ENCODE results near the gene PUS1.
"Not testable (repeated sequence)": the region's sequence is repeated elsewhere in the genome, so short reads cannot be mapped to it uniquely, and the experiment has no call there.

DNA sequence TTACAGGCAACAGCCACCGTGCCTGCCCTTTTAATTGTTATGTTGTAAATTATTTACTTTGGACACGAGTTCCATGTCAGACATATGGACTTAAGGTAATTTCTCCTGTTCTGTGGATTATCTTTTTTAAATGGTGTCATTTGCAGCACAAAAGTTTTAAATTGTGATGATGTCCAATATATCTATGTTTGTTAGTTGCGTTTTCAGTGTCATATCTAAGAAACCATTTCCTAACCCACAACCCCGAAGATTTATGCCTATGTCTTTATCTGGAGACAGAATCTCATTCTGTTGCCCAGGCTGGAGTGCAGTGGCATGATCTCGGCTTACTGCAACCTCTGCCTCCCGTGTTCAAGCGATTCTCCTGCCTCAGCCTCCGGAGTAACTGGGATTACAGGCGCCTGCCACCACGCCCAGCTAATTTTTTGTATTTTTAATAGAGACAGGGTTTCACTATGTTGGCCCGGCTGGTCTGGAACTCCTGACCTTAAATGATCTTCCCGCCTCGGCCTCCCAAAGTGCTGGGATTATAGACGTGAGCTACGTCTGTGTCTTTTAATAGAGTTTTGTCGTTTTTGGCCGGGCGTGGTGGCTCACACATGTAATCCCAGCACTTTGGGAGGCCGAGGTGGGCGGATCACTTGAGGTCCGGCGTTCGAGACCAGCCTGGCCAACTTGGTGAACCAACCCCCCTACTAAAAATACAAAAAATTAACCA is 19.8 kb downstream of the PUS1 start:
- TF ChIP-seq, protein P1, sequence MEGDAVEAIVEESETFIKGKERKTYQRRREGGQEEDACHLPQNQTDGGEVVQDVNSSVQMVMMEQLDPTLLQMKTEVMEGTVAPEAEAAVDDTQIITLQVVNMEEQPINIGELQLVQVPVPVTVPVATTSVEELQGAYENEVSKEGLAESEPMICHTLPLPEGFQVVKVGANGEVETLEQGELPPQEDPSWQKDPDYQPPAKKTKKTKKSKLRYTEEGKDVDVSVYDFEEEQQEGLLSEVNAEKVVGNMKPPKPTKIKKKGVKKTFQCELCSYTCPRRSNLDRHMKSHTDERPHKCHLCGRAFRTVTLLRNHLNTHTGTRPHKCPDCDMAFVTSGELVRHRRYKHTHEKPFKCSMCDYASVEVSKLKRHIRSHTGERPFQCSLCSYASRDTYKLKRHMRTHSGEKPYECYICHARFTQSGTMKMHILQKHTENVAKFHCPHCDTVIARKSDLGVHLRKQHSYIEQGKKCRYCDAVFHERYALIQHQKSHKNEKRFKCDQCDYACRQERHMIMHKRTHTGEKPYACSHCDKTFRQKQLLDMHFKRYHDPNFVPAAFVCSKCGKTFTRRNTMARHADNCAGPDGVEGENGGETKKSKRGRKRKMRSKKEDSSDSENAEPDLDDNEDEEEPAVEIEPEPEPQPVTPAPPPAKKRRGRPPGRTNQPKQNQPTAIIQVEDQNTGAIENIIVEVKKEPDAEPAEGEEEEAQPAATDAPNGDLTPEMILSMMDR (IDR thresholded peaks at IDR 0.05; ENCODE audit: low read depth, low read length), result not testable (repeated sequence)
- not testable (repeated sequence) for TF ChIP-seq POLR2A (IDR thresholded peaks at IDR 0.05; ENCODE audit: extremely low read depth, insufficient read length)

All from NB4 (cell line).